ENCODE measurements around the gene SMCP. TPM values are rescaled to one million over a fixed set of nuclear protein-coding genes. Genes with fewer than 3 reads are reported as not detected.

Gene SMCP
- total and polyA plus RNA-seq, 2 experiments from 2014 or later, result not detected

DNA sequence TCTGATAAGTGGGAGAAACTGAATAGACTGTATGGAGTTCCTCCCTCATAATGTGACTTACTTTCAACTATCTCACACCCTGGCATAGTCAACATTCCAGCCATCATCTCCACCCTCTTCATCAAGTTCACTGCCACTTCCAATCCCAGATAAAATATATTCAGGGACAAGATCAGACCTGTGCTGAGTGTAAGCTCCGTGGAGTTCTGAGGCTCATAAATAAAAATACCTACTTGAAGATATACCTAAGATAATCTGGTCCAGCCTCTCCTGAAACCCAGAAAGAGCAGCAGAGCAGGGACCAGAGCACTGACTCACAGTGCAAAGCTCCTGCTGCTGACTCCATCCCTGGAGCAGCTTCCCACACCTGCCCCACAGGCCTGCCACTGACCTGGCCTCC, 20.1 kb upstream of the SMCP start:
- no peaks in the 10 kb centered on the region for H3K79me2 ChIP-seq (replicated peaks; ENCODE audit: insufficient read depth)
- no peak for TF ChIP-seq NANOG (IDR thresholded peaks at IDR 0.05; ENCODE audit: borderline replicate concordance)
- TF ChIP-seq POLR2AphosphoS5 (IDR thresholded peaks at IDR 0.05; ENCODE audit: low read depth), result no peak
- TF ChIP-seq EZH2 (IDR thresholded peaks at IDR 0.05; ENCODE audit: low read depth, unreplicated experiment), result no peak
- TF ChIP-seq, protein P1, sequence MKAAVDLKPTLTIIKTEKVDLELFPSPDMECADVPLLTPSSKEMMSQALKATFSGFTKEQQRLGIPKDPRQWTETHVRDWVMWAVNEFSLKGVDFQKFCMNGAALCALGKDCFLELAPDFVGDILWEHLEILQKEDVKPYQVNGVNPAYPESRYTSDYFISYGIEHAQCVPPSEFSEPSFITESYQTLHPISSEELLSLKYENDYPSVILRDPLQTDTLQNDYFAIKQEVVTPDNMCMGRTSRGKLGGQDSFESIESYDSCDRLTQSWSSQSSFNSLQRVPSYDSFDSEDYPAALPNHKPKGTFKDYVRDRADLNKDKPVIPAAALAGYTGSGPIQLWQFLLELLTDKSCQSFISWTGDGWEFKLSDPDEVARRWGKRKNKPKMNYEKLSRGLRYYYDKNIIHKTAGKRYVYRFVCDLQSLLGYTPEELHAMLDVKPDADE (IDR thresholded peaks at IDR 0.05), result no peak
- no peak for TF ChIP-seq ZNF114 (CRISPR knock-in tag; IDR thresholded peaks at IDR 0.05)
- TF ChIP-seq, protein P2, sequence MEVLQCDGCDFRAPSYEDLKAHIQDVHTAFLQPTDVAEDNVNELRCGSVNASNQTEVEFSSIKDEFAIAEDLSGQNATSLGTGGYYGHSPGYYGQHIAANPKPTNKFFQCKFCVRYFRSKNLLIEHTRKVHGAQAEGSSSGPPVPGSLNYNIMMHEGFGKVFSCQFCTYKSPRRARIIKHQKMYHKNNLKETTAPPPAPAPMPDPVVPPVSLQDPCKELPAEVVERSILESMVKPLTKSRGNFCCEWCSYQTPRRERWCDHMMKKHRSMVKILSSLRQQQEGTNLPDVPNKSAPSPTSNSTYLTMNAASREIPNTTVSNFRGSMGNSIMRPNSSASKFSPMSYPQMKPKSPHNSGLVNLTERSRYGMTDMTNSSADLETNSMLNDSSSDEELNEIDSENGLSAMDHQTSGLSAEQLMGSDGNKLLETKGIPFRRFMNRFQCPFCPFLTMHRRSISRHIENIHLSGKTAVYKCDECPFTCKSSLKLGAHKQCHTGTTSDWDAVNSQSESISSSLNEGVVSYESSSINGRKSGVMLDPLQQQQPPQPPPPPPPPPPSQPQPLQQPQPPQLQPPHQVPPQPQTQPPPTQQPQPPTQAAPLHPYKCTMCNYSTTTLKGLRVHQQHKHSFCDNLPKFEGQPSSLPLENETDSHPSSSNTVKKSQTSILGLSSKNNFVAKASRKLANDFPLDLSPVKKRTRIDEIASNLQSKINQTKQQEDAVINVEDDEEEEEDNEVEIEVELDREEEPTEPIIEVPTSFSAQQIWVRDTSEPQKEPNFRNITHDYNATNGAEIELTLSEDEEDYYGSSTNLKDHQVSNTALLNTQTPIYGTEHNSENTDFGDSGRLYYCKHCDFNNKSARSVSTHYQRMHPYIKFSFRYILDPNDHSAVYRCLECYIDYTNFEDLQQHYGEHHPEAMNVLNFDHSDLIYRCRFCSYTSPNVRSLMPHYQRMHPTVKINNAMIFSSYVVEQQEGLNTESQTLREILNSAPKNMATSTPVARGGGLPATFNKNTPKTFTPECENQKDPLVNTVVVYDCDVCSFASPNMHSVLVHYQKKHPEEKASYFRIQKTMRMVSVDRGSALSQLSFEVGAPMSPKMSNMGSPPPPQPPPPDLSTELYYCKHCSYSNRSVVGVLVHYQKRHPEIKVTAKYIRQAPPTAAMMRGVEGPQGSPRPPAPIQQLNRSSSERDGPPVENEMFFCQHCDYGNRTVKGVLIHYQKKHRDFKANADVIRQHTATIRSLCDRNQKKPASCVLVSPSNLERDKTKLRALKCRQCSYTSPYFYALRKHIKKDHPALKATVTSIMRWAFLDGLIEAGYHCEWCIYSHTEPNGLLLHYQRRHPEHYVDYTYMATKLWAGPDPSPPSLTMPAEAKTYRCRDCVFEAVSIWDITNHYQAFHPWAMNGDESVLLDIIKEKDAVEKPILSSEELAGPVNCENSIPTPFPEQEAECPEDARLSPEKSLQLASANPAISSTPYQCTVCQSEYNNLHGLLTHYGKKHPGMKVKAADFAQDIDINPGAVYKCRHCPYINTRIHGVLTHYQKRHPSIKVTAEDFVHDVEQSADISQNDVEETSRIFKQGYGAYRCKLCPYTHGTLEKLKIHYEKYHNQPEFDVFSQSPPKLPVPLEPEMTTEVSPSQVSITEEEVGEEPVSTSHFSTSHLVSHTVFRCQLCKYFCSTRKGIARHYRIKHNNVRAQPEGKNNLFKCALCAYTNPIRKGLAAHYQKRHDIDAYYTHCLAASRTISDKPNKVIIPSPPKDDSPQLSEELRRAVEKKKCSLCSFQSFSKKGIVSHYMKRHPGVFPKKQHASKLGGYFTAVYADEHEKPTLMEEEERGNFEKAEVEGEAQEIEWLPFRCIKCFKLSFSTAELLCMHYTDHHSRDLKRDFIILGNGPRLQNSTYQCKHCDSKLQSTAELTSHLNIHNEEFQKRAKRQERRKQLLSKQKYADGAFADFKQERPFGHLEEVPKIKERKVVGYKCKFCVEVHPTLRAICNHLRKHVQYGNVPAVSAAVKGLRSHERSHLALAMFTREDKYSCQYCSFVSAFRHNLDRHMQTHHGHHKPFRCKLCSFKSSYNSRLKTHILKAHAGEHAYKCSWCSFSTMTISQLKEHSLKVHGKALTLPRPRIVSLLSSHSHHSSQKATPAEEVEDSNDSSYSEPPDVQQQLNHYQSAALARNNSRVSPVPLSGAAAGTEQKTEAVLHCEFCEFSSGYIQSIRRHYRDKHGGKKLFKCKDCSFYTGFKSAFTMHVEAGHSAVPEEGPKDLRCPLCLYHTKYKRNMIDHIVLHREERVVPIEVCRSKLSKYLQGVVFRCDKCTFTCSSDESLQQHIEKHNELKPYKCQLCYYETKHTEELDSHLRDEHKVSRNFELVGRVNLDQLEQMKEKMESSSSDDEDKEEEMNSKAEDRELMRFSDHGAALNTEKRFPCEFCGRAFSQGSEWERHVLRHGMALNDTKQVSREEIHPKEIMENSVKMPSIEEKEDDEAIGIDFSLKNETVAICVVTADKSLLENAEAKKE (CRISPR knock-in tag; IDR thresholded peaks at IDR 0.05), result no peak
- TF ChIP-seq, protein P3, sequence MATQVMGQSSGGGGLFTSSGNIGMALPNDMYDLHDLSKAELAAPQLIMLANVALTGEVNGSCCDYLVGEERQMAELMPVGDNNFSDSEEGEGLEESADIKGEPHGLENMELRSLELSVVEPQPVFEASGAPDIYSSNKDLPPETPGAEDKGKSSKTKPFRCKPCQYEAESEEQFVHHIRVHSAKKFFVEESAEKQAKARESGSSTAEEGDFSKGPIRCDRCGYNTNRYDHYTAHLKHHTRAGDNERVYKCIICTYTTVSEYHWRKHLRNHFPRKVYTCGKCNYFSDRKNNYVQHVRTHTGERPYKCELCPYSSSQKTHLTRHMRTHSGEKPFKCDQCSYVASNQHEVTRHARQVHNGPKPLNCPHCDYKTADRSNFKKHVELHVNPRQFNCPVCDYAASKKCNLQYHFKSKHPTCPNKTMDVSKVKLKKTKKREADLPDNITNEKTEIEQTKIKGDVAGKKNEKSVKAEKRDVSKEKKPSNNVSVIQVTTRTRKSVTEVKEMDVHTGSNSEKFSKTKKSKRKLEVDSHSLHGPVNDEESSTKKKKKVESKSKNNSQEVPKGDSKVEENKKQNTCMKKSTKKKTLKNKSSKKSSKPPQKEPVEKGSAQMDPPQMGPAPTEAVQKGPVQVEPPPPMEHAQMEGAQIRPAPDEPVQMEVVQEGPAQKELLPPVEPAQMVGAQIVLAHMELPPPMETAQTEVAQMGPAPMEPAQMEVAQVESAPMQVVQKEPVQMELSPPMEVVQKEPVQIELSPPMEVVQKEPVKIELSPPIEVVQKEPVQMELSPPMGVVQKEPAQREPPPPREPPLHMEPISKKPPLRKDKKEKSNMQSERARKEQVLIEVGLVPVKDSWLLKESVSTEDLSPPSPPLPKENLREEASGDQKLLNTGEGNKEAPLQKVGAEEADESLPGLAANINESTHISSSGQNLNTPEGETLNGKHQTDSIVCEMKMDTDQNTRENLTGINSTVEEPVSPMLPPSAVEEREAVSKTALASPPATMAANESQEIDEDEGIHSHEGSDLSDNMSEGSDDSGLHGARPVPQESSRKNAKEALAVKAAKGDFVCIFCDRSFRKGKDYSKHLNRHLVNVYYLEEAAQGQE (IDR thresholded peaks at IDR 0.05; ENCODE audit: unreplicated experiment), result no peak
- TF ChIP-seq EZH2phosphoT487 (IDR thresholded peaks at IDR 0.05; ENCODE audit: unreplicated experiment), result no peak
- TF ChIP-seq CREB1 (CRISPR knock-in tag; IDR thresholded peaks at IDR 0.05; ENCODE audit: low read depth), result no peak
- TF ChIP-seq JUNB (IDR thresholded peaks at IDR 0.05; ENCODE audit: unreplicated experiment), result no peak
- no peak for TF ChIP-seq ZNF331 (CRISPR knock-in tag; IDR thresholded peaks at IDR 0.05; ENCODE audit: low read depth)
- Mint-ChIP-seq H3K27ac (no peak overlapping the region), H3K36me3 (ENCODE audit: low read depth) (no peaks in the 10 kb centered on the region), H3K27me3 (ENCODE audit: insufficient read depth, low read depth, poor library complexity) (no peaks in the 10 kb centered on the region), H3K9me3 (no peaks in the 10 kb centered on the region), H3K4me3 (no peak overlapping the region), H3K4me1 (peaks cover 3% of the 10 kb centered on the region; the same call in 1 of the 3 replicates)
- H2AFZ ChIP-seq, result no peak overlapping the region
- no peaks in the 10 kb centered on the region for H3K36me3 ChIP-seq (ENCODE audit: insufficient read depth)
- H3K27me3 ChIP-seq (ENCODE audit: insufficient read depth), result no peaks in the 10 kb centered on the region
- H3K4me1 ChIP-seq (ENCODE audit: insufficient read depth), result no peaks in the 10 kb centered on the region
- H3F3A ChIP-seq (replicated peaks; ENCODE audit: low read depth), result no peaks in the 10 kb centered on the region
- peaks cover 20% of the 10 kb centered on the region for H3K9me2 ChIP-seq (ENCODE audit: insufficient read depth)
- ATAC-seq (no peak), DNase-seq (ENCODE audit: low spot score) (no peak)
- no peak overlapping the region for H3K4me2 ChIP-seq
- H4K20me1 ChIP-seq (replicated peaks; ENCODE audit: insufficient read depth), result no peaks in the 10 kb centered on the region
- no peak overlapping the region for H3K4me3 ChIP-seq
- no peak overlapping the region for H3K27ac ChIP-seq (ENCODE audit: low read depth)
